GM12873 (cell line): ENCODE results near the gene MARK3.

Source experiments
- TF ChIP-seq, protein P1 (sequence below): IDR thresholded peaks from 2 replicates; pipeline ENCODE4 v1.5.1; 2012; ENCODE audit warnings: low read depth, mild to moderate bottlenecking, moderate library complexity, low read length, control low read depth; ENCODE audit not compliant: insufficient read depth; ENCODE audit errors: missing control alignments

Gene MARK3

DNA sequence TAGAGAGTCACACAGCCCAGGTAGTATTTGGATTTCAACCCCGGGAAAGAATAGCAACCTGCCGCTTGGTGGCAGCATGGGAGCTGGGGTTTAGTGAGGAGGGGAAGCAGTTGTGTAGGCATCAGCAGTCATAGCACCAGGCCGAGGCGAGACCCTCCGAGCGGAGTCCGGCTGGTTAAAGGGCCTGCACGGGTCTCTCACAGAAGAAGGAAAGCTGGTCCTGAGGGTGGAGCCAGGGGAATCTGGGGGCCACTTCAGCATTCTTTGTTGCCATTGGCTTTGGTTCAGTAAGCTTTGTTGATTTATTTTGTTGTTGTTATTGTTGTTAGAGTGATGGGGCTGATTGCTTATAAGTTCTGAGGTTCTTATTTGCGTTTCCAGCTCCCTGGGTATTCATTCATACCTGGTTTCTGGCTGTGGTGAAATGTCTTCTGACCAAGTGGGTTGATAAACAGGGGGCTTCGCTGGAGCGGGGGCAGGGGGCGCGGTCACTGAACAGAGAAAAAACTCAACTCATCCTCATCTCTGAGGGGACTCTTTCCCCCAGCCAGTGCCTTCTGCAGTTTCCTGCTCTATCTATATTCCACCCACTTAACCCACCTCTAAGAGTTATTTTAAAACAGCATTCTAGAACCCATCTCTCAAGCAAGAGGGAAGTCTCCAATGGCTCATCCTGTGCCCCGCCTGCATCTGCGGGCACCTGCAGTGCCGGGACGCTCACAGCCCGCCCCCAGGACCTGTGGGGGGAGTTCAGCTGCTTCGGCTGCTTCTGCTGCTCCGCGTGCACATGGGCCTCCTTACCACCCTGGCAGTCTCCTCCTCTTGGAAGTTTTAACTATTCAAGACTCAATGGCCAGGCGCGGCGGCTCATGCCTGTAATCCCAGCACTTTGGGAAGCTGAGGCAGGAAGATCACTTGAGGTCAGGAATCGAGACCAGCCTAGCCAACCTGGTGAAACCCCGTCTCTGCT lies 125.8 kb downstream of the MARK3 start:
- TF ChIP-seq, protein P1, sequence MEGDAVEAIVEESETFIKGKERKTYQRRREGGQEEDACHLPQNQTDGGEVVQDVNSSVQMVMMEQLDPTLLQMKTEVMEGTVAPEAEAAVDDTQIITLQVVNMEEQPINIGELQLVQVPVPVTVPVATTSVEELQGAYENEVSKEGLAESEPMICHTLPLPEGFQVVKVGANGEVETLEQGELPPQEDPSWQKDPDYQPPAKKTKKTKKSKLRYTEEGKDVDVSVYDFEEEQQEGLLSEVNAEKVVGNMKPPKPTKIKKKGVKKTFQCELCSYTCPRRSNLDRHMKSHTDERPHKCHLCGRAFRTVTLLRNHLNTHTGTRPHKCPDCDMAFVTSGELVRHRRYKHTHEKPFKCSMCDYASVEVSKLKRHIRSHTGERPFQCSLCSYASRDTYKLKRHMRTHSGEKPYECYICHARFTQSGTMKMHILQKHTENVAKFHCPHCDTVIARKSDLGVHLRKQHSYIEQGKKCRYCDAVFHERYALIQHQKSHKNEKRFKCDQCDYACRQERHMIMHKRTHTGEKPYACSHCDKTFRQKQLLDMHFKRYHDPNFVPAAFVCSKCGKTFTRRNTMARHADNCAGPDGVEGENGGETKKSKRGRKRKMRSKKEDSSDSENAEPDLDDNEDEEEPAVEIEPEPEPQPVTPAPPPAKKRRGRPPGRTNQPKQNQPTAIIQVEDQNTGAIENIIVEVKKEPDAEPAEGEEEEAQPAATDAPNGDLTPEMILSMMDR, result no peak

DNA sequence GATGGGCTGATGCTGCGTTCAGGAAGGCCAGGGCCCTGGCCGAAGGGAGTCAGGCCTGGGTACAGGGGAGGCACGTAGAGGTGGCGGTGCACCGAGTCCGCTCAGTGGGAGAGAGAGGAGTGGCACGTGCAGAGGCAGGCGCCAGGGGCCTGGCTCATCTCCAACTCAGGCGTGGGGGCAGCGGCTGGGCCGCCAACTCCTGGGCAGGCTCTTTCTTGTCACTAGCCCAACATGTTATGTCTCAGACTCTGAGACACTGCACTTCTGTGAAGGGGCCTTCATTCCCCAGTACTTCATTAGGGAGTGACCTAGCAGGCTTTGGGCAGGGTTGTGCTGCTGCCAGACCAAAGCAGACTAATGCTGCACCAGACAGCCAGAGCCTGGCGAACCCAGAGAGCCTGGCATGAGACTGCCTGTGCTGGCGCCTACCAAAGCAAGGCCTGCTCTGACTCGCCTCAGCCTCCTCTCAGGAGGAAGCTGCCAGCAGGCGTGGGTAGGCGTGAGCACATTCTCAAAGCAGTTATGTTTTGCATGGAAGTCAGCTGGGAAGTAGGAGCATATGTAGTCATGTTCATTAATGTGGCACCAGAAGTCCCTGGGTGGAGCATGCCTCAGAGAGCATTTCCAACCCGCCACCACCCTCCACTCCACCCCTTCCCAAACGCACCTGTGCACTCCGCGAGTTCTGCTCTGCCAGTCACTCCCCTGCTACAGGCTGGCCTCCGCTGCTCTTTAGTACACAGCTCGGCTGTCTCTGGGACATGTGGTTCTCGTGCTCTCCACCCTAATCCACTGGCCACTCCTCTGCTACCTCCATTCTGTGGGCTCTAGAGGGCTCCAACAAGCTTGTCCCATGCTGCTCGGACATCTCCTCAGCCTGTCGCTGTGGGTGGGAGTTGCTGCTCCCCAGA lies 127.7 kb downstream of the MARK3 start:
- TF ChIP-seq, protein P1, result no peak

DNA sequence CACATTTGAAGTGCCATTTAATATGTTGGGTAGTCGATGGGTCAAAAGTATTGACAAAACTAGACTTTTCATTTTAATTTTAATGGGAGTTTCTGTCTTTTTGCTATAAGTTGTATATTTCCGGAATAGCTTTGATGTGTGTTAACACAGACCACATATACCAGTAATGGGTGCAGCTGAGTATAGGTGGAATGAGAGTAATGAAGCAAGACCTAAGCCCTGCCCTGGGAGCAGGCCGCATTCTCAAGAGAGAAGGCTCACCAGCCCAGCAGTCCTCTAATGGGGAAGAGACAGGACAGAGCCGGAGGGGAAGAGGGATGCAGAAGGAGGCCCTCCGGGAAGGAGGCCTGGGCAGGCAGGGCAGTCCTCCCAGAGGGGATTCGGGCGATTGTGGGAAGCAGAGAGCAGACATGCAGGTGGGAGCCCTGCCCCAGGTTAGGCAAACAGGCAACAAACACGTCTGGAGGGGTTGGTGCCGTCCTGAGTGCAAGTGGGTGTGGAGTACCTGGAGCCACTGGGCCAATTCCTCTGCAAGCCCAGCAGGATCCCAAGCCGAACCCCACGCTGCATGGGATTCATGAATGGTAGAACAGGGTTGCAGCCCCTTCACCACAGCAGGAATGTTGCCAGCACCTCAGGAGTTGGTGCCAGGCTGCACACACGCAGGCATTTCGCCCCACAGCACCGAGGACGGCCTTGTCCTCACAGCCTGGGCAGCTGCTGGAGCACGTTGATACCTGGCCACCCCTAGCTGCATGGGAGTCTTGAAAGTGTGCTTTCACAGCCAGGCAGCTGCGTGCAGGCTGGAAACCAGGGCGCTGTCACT lies 129.6 kb downstream of the MARK3 start:
- TF ChIP-seq, protein P1, result no peak

DNA sequence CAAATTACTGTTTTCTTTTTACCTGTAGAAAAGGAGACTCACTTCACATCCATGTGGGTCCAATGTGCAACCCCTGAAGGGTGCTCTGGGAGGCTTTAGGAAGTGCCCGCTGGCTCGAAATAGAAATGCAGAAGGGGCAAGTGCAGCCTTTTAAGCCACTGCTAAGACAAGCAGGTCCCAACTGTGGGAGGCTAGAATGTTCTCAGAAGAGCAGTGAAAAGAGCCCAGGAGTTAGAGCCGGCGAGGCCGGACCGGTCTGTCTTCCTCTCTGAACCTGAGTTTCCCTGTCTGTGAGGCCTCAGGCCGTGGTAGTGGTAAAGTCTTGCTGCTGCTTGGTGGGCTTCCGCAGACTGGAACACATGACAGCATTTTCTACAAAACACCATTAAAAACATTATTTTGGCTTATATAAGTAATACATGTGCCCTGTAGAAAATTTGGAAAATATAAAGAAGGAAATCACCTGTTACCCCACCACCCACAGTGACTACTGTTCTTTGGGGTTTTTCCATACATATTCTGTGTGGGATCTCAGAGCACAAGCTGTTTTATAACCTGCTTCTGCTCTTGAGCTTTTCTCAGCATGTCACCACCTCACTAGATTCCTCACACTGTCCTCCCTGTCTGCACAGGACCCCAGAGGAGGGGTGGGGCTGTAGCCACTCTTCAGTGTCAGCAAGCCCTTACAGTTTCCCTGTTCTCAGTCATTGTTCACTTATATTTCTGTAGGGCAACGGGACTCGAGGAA lies 131.4 kb downstream of the MARK3 start:
- TF ChIP-seq, protein P1, result no peak

DNA sequence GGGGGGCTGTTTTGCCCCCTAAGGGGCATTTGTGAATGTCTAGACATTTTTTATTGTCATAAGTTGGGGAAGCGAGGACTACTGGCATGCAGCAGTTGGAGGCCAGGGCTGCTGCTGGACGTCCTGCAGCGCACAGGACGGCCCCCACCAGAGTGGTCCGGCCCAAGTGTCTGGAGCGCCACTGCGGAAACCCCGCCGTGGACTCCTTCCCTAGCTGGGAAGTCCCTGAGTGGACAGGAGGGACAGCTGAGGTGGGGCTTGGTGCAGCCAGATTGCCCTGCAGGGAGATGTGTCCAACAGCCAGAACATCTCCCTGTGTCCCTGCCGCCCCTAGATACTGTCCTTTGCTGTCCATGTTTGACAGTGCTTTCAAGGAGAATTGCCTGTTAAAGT lies 132.0 kb downstream of the MARK3 start:
- TF ChIP-seq, protein P1, result no peak

DNA sequence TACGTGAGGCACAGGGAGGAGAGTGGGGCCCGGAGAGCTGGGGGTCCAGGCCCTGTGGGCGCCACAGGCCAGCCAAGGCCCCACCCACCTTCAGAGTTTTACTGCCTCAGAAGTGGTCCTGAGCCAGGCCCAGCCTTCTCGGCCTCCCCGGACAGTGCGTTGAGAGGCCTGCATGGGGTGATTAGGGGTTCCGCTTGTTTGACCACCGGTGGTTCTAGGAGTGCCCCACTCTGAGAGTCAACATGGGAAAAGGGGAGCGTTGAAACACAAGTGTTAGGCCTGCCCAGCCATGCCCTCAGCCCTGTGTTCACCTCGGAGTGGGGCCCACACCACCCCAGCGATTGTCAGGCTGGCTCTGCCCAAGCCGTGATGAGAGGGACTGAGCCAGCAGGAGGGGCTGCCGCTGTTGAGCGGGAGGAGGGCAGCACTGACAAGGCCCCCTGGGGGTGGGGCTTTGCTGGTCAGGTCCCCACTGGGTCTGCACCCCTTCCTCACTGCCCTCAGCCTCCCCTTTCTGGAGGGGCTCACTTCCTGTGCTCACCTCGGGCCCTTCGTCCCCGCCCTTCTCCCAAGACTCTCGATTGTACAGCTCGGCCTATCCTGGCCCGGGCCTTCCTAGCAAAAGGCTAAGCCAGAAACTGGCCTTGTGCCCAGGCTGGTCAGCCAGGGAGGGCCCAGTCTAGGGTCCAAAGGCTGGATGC lies 132.7 kb downstream of the MARK3 start:
- TF ChIP-seq, protein P1, result no peak
